GM10266 (cell line): ENCODE measurements around the gene BCAP29.

ENCODE experiments used
- DNase-seq: peaks from one replicate; pipeline ENCODE4 v3.0.0; 2012; ENCODE audit errors: extremely low spot score
- TF ChIP-seq, protein P1 (sequence below): IDR thresholded peaks from 2 replicates; pipeline ENCODE4 v1.5.1; 2012; ENCODE audit warnings: mild to moderate bottlenecking, low read depth; ENCODE audit not compliant: control insufficient read depth, insufficient read depth; ENCODE audit errors: missing control alignments

BCAP29 gene

GRCh38 chr7:107564553-107565298 lies 15.3 kb upstream of the BCAP29 start:
- DNase-seq = no peak
- TF ChIP-seq, protein P1, sequence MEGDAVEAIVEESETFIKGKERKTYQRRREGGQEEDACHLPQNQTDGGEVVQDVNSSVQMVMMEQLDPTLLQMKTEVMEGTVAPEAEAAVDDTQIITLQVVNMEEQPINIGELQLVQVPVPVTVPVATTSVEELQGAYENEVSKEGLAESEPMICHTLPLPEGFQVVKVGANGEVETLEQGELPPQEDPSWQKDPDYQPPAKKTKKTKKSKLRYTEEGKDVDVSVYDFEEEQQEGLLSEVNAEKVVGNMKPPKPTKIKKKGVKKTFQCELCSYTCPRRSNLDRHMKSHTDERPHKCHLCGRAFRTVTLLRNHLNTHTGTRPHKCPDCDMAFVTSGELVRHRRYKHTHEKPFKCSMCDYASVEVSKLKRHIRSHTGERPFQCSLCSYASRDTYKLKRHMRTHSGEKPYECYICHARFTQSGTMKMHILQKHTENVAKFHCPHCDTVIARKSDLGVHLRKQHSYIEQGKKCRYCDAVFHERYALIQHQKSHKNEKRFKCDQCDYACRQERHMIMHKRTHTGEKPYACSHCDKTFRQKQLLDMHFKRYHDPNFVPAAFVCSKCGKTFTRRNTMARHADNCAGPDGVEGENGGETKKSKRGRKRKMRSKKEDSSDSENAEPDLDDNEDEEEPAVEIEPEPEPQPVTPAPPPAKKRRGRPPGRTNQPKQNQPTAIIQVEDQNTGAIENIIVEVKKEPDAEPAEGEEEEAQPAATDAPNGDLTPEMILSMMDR = no peak

GRCh38 chr7:107570298-107570697 lies 9.7 kb upstream of the BCAP29 start:
- TF ChIP-seq, protein P1 = no peak
- no peak for DNase-seq

- TF ChIP-seq, protein P1 = no peak
- no peak for DNase-seq
These were observed 6.5 kb upstream of the BCAP29 start for GRCh38 chr7:107573537-107573936.

DNA sequence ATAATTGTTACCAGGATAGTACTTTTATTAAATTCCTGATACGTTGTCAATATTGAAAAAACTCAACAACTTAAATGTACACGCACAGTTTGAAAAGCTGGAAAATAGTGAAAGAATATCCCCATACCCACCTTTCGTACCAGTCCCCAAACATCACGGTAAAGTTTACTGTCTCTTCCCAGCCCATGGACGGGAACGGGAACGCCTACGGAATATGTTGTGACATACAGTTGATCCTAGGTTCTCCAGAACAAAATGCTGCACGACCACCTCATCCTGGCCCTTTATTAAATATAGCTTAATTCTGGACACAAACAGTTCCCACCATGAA lies 527 bp upstream of the BCAP29 start:
- TF ChIP-seq, protein P1 = no peak
- no peak for DNase-seq

DNA sequence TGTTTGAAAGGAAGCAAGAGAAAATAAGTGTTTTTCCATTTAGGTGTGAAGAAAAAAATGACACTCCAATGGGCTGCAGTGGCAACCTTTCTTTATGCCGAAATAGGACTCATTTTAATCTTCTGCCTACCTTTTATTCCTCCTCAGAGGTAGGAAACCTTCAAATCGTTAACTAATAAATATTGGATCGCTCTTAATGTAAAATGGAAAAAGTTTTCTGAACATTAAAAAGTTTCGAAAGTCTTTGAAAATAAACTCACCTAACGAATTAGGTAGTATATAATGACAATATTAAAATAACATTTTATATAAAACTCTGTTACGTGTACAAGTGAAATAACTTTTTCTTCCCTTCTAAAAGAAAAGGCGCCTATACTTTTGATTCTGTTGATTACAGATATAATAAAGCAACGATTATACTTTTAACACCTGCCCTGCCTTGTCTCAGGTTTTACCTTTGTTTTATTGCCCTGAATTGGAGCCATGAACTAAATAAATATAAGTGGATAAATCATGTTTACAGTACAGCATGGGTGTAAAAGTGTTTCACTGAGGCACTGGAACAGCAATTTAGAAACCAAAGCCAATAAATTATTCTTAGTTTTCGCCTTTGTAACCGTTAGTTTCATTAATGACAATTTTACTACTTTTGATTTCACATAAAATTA lies 804 bp downstream of the BCAP29 start:
- DNase-seq = no peak
- TF ChIP-seq, protein P1 = no peak

DNA sequence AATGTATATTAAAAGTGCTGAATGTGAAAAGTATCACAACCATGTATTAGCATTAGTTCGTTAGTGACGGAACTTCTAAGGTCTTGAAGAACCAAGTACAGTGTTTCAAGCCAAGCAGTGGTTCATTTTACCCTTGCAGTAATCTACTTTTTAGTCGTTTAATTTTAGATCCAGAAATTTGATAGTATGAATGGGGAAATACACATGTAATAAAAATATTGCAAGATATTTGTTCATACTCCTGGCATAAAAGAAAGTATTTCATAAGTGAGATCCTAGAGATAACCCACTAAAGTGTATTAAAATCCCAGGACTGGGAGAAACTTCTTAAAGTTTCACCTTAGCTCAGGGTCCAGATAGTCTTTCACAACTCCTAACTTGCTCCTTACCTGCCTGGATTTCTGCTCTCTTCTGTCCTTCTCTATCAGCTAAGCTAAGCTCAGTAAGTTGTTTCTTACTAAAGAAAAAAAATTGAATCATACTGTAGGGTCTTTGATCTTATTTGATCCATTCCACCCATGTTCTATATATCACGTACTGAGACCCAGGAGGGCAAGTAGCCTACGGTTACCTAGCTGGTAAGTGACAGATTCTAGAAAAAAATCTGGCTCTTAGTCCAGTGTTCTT lies 1.5 kb downstream of the BCAP29 start:
- DNase-seq = no peak

More for the DNA sequence above, 1.5 kb downstream of the BCAP29 start:
- TF ChIP-seq, protein P1 = no peak
